Prostate gland (tissue), 2 donors: ENCODE data around the gene ZNF804A. TPM values are rescaled to one million over a fixed set of nuclear protein-coding genes. Genes with fewer than 3 reads are reported as not detected.

Experiments used
- DNase-seq: peaks from one replicate; pipeline ENCODE4 v3.0.0-alpha.2; 2019; ENCODE audit warnings: low spot score
- H3K27ac ChIP-seq, 2 donors: fragments of 200-600 bp; sonication (generic); 2 replicates each; pipeline ENCODE4 v1.5.1; 2017 to 2019
- H3K27me3 ChIP-seq: fragments of 200-600 bp; sonication (generic); replicated peaks from 2 replicates; pipeline ENCODE4 v1.5.1; 2019; ENCODE audit not compliant: insufficient read depth
- H3K36me3 ChIP-seq, 2 donors: fragments of 200-600 bp; sonication (generic); 1 replicate in 1 of 2; 2 replicates in 1 of 2; pipeline versions ENCODE4 v1.5.1 to v1.8.1; 2017 to 2019
- H3K4me1 ChIP-seq: fragments of 200-600 bp; sonication (generic); replicated peaks from 2 replicates; pipeline ENCODE4 v1.5.1; 2019
- H3K4me3 ChIP-seq, 2 donors: fragments of 200-600 bp; sonication (generic); 2 replicates each; pipeline ENCODE4 v1.5.1; 2017 to 2019
- H3K9me3 ChIP-seq: fragments of 200-600 bp; sonication (generic); 2 replicates; pipeline ENCODE4 v1.5.1; 2017
- CTCF ChIP-seq, 4 experiments: fragments of 200-600 bp in 2 of 4; fragments of 450-650 bp in 2 of 4; sonication (generic) in 2 of 4; IDR thresholded peaks; 1 replicate in 3 of 4; 2 replicates in 1 of 4; pipeline ENCODE4 v1.5.1; 2016 to 2019; ENCODE audit warnings: antibody characterized with exemption in 4 of 4, mild to moderate bottlenecking in 2 of 4, moderate library complexity in 2 of 4
- POLR2A ChIP-seq: fragments of 450-650 bp; IDR thresholded peaks from one replicate; pipeline ENCODE4 v1.6.1; 2016; ENCODE audit warnings: antibody characterized with exemption, mild to moderate bottlenecking
- POLR2AphosphoS5 ChIP-seq: sonication (generic); formaldehyde crosslinking; IDR thresholded peaks from one replicate; pipeline ENCODE4 v1.6.1; 2017; ENCODE audit warnings: antibody characterized with exemption
- WGBS: methylation state at CpG from one replicate; pipeline ENCODE4 v1.1.5; 2018; 5-methylcytosine and 5-hydroxymethylcytosine counted together
- intact Hi-C: fragments of 100-400 bp; cut with DNase I; formaldehyde crosslinking; loops from one replicate; pipeline ENCODE4 v1.14.2; 2022
- total RNA-seq, 2 donors: library from RNA; depleted of rRNA; stranded (reverse); fragments of >200 nt; gene quantifications; one replicate each; pipeline ENCODE4 v1.1.0, GENCODE V29; 2016

The ZNF804A gene
- total RNA-seq, 2 donors from 2014 or later: 0.41 to 0.80 TPM

GRCh38 chr2:184779777-184780176 is 181.4 kb downstream of the ZNF804A start:
- WGBS: 96% methylated on average over 2 of the region's 2 CpGs
- no peak overlapping the region for H3K27ac ChIP-seq
- no peaks in the 10 kb centered on the region for H3K9me3 ChIP-seq
- H3K4me1 ChIP-seq: no peaks in the 10 kb centered on the region
- H3K36me3 ChIP-seq: no peaks in the 10 kb centered on the region
- no peak for DNase-seq
- H3K27me3 ChIP-seq: no peaks in the 10 kb centered on the region
- TF ChIP-seq POLR2A (no peak), CTCF (IDR thresholded peaks at IDR 0.05) (no peak), POLR2AphosphoS5 (no peak)
- intact Hi-C loops: no loop called here
- no peak overlapping the region for H3K4me3 ChIP-seq

- WGBS: 35% methylated on average over 1 of the region's 1 CpG
- intact Hi-C loops: no loop called here
- Histone ChIP-seq H3K27ac (no peak overlapping the region), H3K4me1 (no peaks in the 10 kb centered on the region), H3K4me3 (no peak overlapping the region), H3K27me3 (no peaks in the 10 kb centered on the region), H3K36me3 (no peaks in the 10 kb centered on the region), H3K9me3 (no peaks in the 10 kb centered on the region)
- DNase-seq: no peak
- TF ChIP-seq POLR2A (no peak), POLR2AphosphoS5 (no peak), CTCF (IDR thresholded peaks at IDR 0.05) (no peak)
Measured at GRCh38 chr2:184780384-184780783, 182.1 kb downstream of the ZNF804A start.

GRCh38 chr2:184780944-184781343 is 182.6 kb downstream of the ZNF804A start:
- TF ChIP-seq POLR2AphosphoS5 (no peak), POLR2A (no peak), CTCF (IDR thresholded peaks at IDR 0.05) (no peak)
- Histone ChIP-seq H3K36me3 (no peaks in the 10 kb centered on the region), H3K27me3 (no peaks in the 10 kb centered on the region), H3K4me3 (no peak overlapping the region), H3K4me1 (no peaks in the 10 kb centered on the region), H3K27ac (no peak overlapping the region), H3K9me3 (no peaks in the 10 kb centered on the region)
- intact Hi-C loops: no loop called here
- 74% methylated on average over 2 of the region's 2 CpGs for WGBS
- no peak for DNase-seq

GRCh38 chr2:184783576-184783975 is 185.2 kb downstream of the ZNF804A start:
- Histone ChIP-seq H3K4me1 (no peaks in the 10 kb centered on the region), H3K4me3 (no peak overlapping the region), H3K36me3 (no peaks in the 10 kb centered on the region), H3K9me3 (no peaks in the 10 kb centered on the region), H3K27ac (no peak overlapping the region), H3K27me3 (no peaks in the 10 kb centered on the region)
- intact Hi-C loops: no loop called here
- TF ChIP-seq CTCF (IDR thresholded peaks at IDR 0.05) (no peak), POLR2AphosphoS5 (no peak), POLR2A (no peak)
- no peak for DNase-seq
- WGBS: 44% methylated on average over 3 of the region's 3 CpGs

- DNase-seq: no peak
- TF ChIP-seq POLR2AphosphoS5 (no peak), CTCF (IDR thresholded peaks at IDR 0.05) (no peak), POLR2A (no peak)
- Histone ChIP-seq H3K9me3 (no peaks in the 10 kb centered on the region), H3K4me1 (no peaks in the 10 kb centered on the region), H3K36me3 (no peaks in the 10 kb centered on the region), H3K27ac (no peak overlapping the region), H3K27me3 (no peaks in the 10 kb centered on the region), H3K4me3 (no peak overlapping the region)
- 92% methylated on average over 1 of the region's 1 CpG for WGBS
- intact Hi-C loops: no loop called here
Measured at GRCh38 chr2:184793176-184793575, 194.8 kb downstream of the ZNF804A start.
